ENCODE data around the gene RPL5.

GRCh38 chr1:92884195-92884594 is 52.4 kb downstream of the RPL5 start:
- TF ChIP-seq EZH2 (IDR thresholded peaks at IDR 0.05; ENCODE audit: low read length, missing control alignments) (no peak), CTCF (conservative IDR thresholded peaks at IDR 0.05 in 1 of 2, IDR thresholded peaks at IDR 0.05 in 1 of 2; ENCODE audit: low read depth in 1 of 2, low read length in 2 of 2) (no peak)

Data from fibroblast of lung (primary cell).